Activated CD4-positive, alpha-beta T cell treated with anti-CD3 and anti-CD28 coated beads, Interleukin-2, amount 50 U/mL, for 1 hour (primary cell): ENCODE measurements around the gene HACD4.

Experiments
- DNase-seq: peaks from one replicate; pipeline ENCODE4 v3.0.0-alpha.2; 2020

The HACD4 gene, protein sequence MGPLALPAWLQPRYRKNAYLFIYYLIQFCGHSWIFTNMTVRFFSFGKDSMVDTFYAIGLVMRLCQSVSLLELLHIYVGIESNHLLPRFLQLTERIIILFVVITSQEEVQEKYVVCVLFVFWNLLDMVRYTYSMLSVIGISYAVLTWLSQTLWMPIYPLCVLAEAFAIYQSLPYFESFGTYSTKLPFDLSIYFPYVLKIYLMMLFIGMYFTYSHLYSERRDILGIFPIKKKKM

GRCh38 chr9:21031091-21031807 is at the start of gene HACD4:
Gene HACD4, minus strand, starts transcription at chr9:21031640. Its CDS starts 50 bp downstream, at chr9:21031590.
- peak; percentile 62 for DNase-seq

DNA sequence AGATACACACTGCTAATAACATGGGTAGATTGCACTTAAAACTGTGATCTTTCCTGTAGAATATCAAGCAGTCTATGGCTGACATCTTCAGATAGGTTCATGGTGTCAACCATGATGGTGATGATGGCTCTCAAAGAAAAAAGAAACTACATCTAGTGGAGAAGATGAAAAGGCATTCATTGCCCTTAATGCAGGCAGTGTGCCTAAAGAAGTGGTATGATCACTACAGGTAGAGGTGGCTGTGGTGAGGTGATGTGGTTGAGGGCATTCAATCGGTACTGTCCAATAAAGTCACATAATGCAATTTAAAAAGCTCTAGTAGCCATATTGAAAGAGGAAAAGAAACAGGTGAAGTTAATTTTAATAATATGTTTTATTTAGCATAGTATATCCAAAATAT is 49.4 kb upstream of the HACD4 start:
- DNase-seq = no peak

GRCh38 chr9:21078702-21079101 is 47.3 kb upstream of the HACD4 start:
- no peak for DNase-seq

DNA sequence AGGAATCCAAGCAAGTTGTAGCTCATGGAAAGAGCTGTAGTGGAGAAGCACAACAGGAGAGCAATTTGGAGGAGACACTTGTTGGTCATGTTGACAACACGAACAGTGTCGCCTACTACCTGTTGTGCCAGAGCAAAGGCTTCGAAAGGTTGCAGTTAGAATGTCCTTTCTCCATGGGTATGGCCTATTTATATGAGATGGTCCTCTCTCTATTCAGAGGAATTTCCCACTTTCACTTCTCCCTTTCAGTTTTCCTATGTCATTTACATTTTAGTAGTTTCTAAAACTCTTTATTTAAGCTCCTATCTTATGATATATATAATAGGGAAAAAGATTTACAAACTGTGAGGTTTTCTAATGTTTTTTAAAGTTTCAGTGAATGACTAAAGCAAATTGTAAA is 46.3 kb upstream of the HACD4 start, which contains the start of gene IFNB1:
IFNB1 (minus strand) TSS at position 162 of the 400 bp plus-strand sequence; CDS start at position 89, 73 bp downstream.
- DNase-seq = no peak

- DNase-seq = no peak
Measured at GRCh38 chr9:21075484-21075883, 44.0 kb upstream of the HACD4 start.

DNA sequence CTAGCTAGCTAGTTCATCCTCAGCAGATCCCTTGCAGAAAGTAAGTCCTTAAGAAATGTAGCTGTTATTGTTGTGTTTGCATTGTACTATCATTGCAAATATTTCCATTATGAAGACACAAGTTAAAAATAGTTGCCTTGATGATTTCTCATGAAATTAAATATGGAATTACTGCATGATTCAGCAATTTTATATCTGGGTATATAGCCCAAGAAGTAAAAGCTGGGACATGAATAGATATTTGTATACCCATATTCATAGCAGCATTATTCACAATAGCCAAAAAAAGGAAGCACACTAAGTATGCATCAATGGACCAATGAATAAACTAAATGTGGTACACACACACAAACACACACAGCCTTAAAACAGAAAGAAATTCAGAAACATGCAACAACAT is 39.5 kb upstream of the HACD4 start:
- DNase-seq = no peak

DNA sequence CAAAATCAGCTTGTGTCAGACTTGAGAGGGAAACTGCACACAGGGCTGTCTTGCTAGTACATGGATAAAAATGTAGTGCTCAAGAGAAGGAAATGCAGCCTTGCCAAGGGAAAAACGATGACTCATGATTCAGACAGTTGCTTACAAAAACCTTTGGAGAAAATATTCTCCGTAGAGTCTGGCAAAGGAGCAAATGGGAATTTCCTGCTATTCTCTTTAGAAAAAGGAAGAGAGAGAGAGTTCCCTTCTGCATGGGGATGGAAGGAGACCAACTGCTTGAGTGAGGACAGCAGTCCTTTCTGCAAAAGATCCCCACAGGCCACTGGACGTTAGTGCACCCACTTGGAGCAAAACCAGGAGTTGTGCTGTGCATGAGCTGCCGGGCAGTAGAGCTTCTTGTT is 38.7 kb upstream of the HACD4 start:
- no peak for DNase-seq

DNA sequence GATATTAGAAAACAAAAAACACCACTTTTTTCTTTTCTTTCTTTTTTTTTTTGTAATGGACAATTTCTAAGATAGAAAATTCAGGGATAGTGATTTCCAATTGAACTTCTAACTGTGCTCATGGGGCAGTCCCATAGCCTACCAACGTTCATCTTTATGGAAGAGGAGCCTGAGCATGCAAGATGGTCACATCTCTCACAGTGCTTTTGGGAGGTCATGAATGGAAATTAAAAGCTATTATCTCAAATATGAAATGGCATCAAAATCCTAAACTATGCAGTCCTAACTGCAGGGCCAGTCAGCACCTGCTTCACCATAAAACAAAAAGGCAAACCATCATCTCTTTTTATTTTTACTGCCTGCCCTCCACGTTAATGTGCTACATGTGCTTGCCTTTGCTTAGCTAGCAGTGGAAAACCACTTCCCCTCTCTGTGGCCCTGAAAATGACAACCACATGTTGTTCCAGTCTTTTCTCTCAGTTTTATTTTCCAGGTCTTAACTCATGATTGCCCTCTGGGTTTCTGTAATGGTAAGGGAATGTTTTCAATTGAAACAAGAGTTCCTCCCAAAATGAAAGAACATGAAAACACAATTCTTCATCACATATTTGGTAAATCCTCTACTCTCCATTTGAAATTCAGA is 29.6 kb upstream of the HACD4 start:
- DNase-seq = no peak

DNA sequence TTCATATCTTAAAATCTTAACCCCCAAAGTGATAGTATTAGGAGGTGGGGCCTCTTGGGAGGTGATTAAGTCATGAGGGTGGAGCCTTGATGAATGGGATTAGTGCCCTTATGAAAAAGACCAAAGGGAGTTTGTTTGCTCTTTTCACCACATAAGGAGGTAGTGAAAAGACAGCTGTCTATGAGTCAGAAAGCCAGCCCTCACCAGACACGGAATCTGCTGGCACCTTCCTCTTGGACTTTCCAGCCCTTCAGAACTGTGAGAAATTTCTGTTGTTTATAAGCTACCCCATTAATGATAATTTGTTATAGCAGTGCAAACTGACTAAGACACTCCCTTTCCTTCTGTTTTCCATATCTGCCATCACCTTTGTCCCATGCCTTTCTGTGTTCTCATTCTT is 25.5 kb upstream of the HACD4 start:
- DNase-seq = no peak

- no peak for DNase-seq
Measured at GRCh38 chr9:21053851-21054250, 22.4 kb upstream of the HACD4 start.

DNA sequence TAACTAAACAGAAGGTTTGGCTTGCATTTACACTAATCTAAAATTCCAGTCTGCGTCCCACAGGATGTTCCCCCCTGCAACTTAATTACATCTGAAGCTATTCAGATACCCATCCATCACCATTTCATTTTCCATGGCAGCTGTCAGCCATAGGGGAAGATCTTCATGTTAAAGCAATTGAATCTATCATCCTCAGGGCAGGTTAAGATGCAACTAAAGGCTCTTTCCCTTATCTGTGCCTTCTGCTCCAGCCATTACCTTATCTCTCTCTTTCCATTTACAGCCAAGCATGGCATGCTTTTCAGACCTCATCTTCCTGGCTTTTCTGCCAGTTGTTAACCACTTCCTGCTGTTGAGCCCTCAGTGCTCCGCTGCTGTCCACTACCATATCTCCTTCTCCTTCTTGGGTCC is 15.8 kb upstream of the HACD4 start:
- DNase-seq = no peak

DNA sequence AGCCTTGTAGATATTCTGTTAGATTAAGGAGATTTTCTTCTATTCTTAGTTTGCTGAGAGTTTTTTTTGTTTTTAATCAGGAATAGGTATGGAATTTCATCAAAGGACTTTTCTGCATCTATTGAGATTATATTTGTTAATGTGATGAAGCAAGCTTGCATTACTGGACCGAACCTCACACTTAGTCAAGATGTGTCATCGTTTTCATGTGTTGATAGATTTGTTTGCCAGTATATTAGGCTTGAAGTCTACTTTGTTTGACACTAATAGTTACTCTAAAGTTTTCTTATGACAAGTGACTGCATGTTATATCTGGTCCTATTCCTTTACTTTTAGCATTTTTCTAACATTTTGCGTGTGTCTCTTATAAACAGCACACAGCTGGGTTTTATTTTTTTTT is 12.4 kb upstream of the HACD4 start:
- DNase-seq = no peak

GRCh38 chr9:21042466-21042865 is 11.0 kb upstream of the HACD4 start:
- no peak for DNase-seq

DNA sequence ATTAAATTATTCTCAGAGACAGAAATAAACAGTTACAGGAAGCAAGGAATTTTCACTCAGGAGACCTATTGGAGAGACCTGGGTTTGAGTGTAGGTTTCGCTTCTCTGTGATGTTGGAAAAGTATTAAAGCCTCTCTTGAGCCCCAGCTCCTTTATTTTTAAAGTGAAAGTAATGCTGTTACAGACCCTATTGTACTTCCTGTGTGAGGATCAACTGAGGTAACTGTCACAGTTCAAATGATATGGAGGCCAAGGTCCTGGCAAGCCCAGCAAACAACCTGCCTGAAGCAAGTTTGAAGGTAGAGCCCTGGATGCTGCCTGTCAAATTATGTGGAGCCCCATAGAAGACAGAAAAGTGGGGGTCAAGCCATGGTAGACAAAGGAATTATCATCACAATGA is 7.9 kb upstream of the HACD4 start:
- no peak for DNase-seq

- DNase-seq = no peak
Measured at GRCh38 chr9:21037278-21037677, 5.8 kb upstream of the HACD4 start.

GRCh38 chr9:21031808-21032183 is 356 bp upstream of the HACD4 start:
- DNase-seq = no peak

GRCh38 chr9:21030389-21031035 is 928 bp downstream of the HACD4 start:
- no peak for DNase-seq

GRCh38 chr9:21029661-21030060 is 1.8 kb downstream of the HACD4 start:
- DNase-seq = no peak

- DNase-seq = no peak
Measured at GRCh38 chr9:21028466-21028865, 3.0 kb downstream of the HACD4 start.

DNA sequence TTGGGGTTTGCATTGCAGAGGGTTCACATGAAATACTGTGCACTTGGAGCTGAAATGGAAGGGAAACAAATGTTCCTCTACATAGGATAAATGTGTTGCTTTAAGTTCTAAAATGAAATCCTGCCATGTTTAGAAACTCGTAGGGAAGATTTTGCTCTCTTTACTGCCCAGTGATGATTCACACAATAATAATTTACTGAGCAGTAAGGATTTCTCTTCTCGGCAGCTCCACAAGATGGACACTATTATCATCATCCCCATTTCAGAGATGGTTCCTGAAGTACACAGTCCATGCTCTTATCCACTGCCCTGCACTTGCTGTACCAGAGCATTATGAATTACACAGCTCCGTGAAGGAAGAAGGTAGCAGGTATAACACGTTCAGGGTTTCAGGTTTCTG is 4.1 kb downstream of the HACD4 start:
- no peak for DNase-seq

GRCh38 chr9:21023861-21024260 is 7.6 kb downstream of the HACD4 start:
- no peak for DNase-seq

GRCh38 chr9:21018177-21018576 is 13.3 kb downstream of the HACD4 start:
- no peak for DNase-seq

- DNase-seq = no peak
Measured at GRCh38 chr9:21016701-21017491, 14.5 kb downstream of the HACD4 start.
